ENCODE data around the gene NDUFAF8. TPM values are rescaled to one million over a fixed set of nuclear protein-coding genes. Genes with fewer than 3 reads are reported as not detected.

The NDUFAF8 gene
- total RNA-seq, 1 experiment from 2014 or later = 60.1 TPM

DNA sequence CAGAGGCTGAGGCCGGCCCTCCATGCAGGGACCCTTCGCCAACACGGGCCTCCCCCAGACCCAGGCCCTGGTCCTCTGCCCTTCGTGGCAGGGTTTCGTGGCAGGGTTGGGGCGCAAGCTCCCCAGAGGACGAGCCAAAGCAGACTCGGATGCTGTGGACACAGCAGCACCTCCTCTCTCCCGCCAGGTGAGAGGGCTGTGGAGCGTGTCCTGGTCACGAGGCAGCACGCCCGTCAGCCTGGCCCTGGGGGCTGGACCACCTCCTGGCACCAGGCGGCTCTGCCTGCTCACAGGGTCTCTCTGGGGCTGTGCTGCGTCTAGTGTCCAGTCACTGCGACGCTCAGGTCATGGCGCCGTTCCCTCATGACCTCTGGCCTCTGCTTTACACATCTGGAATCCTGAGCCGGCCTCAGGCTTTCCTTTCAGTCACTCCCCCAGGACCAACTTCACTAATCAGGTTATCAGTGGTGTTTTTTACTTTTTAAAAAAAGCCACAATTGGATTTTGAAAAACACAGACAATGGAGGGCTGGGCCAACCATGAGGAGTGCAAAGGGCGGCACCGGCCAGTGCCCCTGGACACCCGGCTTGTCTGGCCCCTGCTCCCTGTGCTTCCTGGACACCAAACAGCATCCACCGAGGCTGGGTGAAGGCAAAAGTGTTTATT is 5.4 kb downstream of the NDUFAF8 start:
- Histone ChIP-seq H3T11ph (ENCODE audit: low read length) (no peak overlapping the region), H3K23ac (ENCODE audit: insufficient read length, low read depth, low read length) (no peak overlapping the region), H2BK15ac (ENCODE audit: low read depth, low read length) (no peak overlapping the region), H3K14ac (ENCODE audit: insufficient read depth, low read length) (no peak overlapping the region), H3K79me2 (ENCODE audit: insufficient read depth, low read length) (no peaks in the 10 kb centered on the region; the same call in 1 of the 2 replicates), H3K56ac (ENCODE audit: insufficient read length, low read depth, low read length) (no peak overlapping the region), H3K18ac (ENCODE audit: insufficient read length, low read depth, low read length) (no peak overlapping the region), H3K9ac (ENCODE audit: extremely low read depth, insufficient read length, low read length) (no peak overlapping the region), H4K20me1 (ENCODE audit: control insufficient read depth, insufficient read depth, insufficient read length) (peaks cover 3% of the 10 kb centered on the region), H3K79me1 (ENCODE audit: insufficient read depth, low read depth, low read length, poor library complexity, severe bottlenecking) (peaks cover 3% of the 10 kb centered on the region), H4K91ac (ENCODE audit: insufficient read length, low read depth, low read length) (no peak overlapping the region), H4K8ac (replicated peaks; ENCODE audit: insufficient read length, low read depth, low read length) (no peak overlapping the region), H3K27ac (ENCODE audit: insufficient read length, low read depth, low read length) (no peak overlapping the region), H3K27me3 (ENCODE audit: insufficient read depth, low read length) (no peaks in the 10 kb centered on the region), H2BK5ac (ENCODE audit: insufficient read length, low read length) (no peak overlapping the region), H3K4me2 (ENCODE audit: insufficient read depth, insufficient read length, low read length) (no peak overlapping the region), H2BK12ac (ENCODE audit: insufficient read length, low read depth, low read length) (no peak overlapping the region), H3K9me3 (ENCODE audit: control insufficient read depth, low read depth, low read length) (no peaks in the 10 kb centered on the region), H2AK5ac (ENCODE audit: insufficient read length, low read length) (no peak overlapping the region), H3K23me2 (ENCODE audit: insufficient read length, low read depth, low read length, poor library complexity, severe bottlenecking) (peaks cover 7% of the 10 kb centered on the region), H2BK20ac (ENCODE audit: low read depth, low read length, poor library complexity, severe bottlenecking) (no peak overlapping the region), H3K4ac (ENCODE audit: low read depth, low read length) (no peak overlapping the region), H2AFZ (ENCODE audit: low read length) (no peak overlapping the region), H2BK120ac (ENCODE audit: low read depth, low read length, poor library complexity, severe bottlenecking) (no peak overlapping the region), H4K5ac (ENCODE audit: insufficient read length, low read depth, low read length) (no peak overlapping the region), H3K4me1 (ENCODE audit: insufficient read depth, low read length) (no peaks in the 10 kb centered on the region)
- Mint-ChIP-seq H3K4me3 (0 out of 5 replicates have a peak overlapping the region, but pooled peaks of 1 of the 2 experiments have one; percentile 32), H3K36me3 (ENCODE audit: insufficient read depth in 1 of 3, low read depth in 3 of 3) (peaks cover 4 to 17% (median 9%) of the 10 kb centered on the region in 3 experiments; a peak in 6 of 7 replicates), H3K27ac (0 out of 7 replicates have a peak overlapping the region, but pooled peaks of 1 of the 3 experiments have one; percentile 36), H3K4me1 (peaks cover 13 to 25% of the 10 kb centered on the region in 2 experiments), H3K9me3 (no peaks in the 10 kb centered on the region; a peak in 1 of 5 replicates), H3K27me3 (ENCODE audit: low read depth) (peaks cover 3% of the 10 kb centered on the region)
- TF ChIP-seq, protein P1, sequence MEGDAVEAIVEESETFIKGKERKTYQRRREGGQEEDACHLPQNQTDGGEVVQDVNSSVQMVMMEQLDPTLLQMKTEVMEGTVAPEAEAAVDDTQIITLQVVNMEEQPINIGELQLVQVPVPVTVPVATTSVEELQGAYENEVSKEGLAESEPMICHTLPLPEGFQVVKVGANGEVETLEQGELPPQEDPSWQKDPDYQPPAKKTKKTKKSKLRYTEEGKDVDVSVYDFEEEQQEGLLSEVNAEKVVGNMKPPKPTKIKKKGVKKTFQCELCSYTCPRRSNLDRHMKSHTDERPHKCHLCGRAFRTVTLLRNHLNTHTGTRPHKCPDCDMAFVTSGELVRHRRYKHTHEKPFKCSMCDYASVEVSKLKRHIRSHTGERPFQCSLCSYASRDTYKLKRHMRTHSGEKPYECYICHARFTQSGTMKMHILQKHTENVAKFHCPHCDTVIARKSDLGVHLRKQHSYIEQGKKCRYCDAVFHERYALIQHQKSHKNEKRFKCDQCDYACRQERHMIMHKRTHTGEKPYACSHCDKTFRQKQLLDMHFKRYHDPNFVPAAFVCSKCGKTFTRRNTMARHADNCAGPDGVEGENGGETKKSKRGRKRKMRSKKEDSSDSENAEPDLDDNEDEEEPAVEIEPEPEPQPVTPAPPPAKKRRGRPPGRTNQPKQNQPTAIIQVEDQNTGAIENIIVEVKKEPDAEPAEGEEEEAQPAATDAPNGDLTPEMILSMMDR (conservative IDR thresholded peaks at IDR 0.05) = no peak
- DNase-seq = no peak
- no CpG with 5 or more reads among the region's 24 CpGs for WGBS (ENCODE audit: extremely low coverage, insufficient read length, low lambda C conversion rate)
